NT2/D1 (cell line): Measurements from ENCODE around the gene SET.

ENCODE experiments used
- SUZ12 ChIP-seq: IDR thresholded peaks from 2 replicates; pipeline ENCODE4 v1.6.1; 2011; ENCODE audit not compliant: insufficient read length, insufficient read depth; ENCODE audit errors: extremely low read depth
- YY1 ChIP-seq: IDR thresholded peaks from 2 replicates; pipeline ENCODE4 v1.6.1; 2011; ENCODE audit not compliant: insufficient read length, insufficient read depth
- ZNF274 ChIP-seq: IDR thresholded peaks from 2 replicates; pipeline ENCODE4 v1.6.1; 2011; ENCODE audit warnings: mild to moderate bottlenecking, low read depth, low read length

DNA sequence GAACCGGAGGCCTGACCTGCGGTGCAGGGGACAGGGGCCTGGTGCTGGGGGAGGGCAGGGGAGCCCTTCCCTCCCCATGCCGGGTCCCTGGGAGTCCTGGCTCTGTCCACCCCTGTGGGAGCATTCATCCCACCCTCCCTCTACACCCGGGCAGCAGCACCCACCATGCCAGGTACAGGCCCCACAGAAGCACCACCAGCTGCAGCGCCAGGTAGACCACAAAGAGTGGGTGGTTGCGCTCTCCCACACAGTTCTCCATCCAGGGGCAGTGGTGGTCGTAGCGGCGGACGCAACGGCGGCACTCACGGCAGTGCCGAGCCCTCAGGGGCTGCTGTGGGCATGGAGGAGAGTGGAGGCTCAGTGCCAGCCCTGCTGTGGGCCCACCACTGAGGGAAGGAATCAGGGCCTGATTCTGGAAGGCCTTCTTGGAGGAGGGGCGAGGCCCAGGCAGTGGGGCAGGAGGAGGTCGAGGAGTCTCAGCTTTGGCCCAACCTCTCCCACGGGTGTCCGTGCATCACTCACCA, 32.5 kb downstream of the SET start:
- TF ChIP-seq YY1 (no peak), SUZ12 (no peak), ZNF274 (no peak)
